ENCODE results near the gene OR2A2.

The OR2A2 gene

DNA sequence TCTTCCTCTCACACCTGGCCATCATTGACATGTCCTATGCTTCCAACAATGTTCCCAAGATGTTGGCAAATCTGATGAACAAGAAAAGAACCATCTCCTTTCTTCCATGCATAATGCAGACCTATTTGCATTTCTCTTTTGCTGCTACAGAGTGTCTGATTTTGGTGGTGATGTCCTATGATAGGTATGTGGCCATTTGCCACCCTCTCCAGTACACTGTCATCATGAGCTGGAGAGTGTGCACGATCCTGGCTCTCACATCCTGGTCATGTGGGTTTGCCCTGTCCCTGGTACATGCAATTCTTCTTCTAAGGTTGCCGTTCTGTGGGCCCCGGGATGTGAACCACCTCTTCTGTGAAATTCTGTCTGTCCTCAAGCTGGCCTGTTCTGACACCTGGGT lies 32.8 kb downstream of the OR2A2 start:
- H3K27ac ChIP-seq (replicated peaks) = no peak overlapping the region
- DNase-seq (ENCODE audit: low read depth in 1 of 2, low spot score in 1 of 2) = no peak
- TF ChIP-seq GABPA (IDR thresholded peaks at IDR 0.05; ENCODE audit: low read depth) (no peak), POLR2AphosphoS5 (IDR thresholded peaks at IDR 0.05; ENCODE audit: low read depth) (no peak), SPI1 (IDR thresholded peaks at IDR 0.05; ENCODE audit: borderline replicate concordance, low read depth) (no peak), CTCF (IDR thresholded peaks at IDR 0.05; ENCODE audit: insufficient read depth, low read length) (no peak), REST (IDR thresholded peaks at IDR 0.05; ENCODE audit: insufficient replicate concordance, low read depth) (no peak)

GRCh38 chr7:144144426-144144825 lies 35.0 kb downstream of the OR2A2 start:
- Histone ChIP-seq H3K27me3 (ENCODE audit: insufficient read depth, poor library complexity, severe bottlenecking) (no peaks in the 10 kb centered on the region), H3K27ac (replicated peaks) (no peak overlapping the region), H3K4me3 (replicated peaks; ENCODE audit: insufficient read depth, low read length) (no peak overlapping the region)
- no peak for DNase-seq (ENCODE audit: low read depth in 1 of 2, low spot score in 1 of 2)
- TF ChIP-seq GABPA (IDR thresholded peaks at IDR 0.05; ENCODE audit: low read depth) (no peak), CTCF (IDR thresholded peaks at IDR 0.05; ENCODE audit: insufficient read depth, low read length) (no peak), POLR2AphosphoS5 (IDR thresholded peaks at IDR 0.05; ENCODE audit: low read depth) (no peak), REST (IDR thresholded peaks at IDR 0.05; ENCODE audit: insufficient replicate concordance, low read depth) (no peak), SPI1 (IDR thresholded peaks at IDR 0.05; ENCODE audit: borderline replicate concordance, low read depth) (no peak)

More for the DNA sequence above, 32.8 kb downstream of the OR2A2 start:
- no peak overlapping the region for H3K4me3 ChIP-seq (replicated peaks; ENCODE audit: insufficient read depth, low read length)
- H3K27me3 ChIP-seq (ENCODE audit: insufficient read depth, poor library complexity, severe bottlenecking) = no peaks in the 10 kb centered on the region

- Histone ChIP-seq H3K27ac (replicated peaks) (no peak overlapping the region), H3K27me3 (ENCODE audit: insufficient read depth, poor library complexity, severe bottlenecking) (no peaks in the 10 kb centered on the region), H3K4me3 (replicated peaks; ENCODE audit: insufficient read depth, low read length) (no peak overlapping the region)
- DNase-seq (ENCODE audit: low read depth in 1 of 2, low spot score in 1 of 2) = no peak
- TF ChIP-seq SPI1 (IDR thresholded peaks at IDR 0.05; ENCODE audit: borderline replicate concordance, low read depth) = no peak
- TF ChIP-seq CTCF (IDR thresholded peaks at IDR 0.05; ENCODE audit: insufficient read depth, low read length) = no peak
- TF ChIP-seq GABPA (IDR thresholded peaks at IDR 0.05; ENCODE audit: low read depth) = no peak
- no peak for TF ChIP-seq POLR2AphosphoS5 (IDR thresholded peaks at IDR 0.05; ENCODE audit: low read depth)
- TF ChIP-seq REST (IDR thresholded peaks at IDR 0.05; ENCODE audit: insufficient replicate concordance, low read depth) = no peak
Observed at GRCh38 chr7:144148224-144148827, 38.9 kb downstream of the OR2A2 start.

Measured in HL-60 (cell line).